ENCODE measurements around the gene RANBP9.

Gene RANBP9

GRCh38 chr6:13653296-13653695 is 58.3 kb downstream of the RANBP9 start:
- DNase-seq (ENCODE audit: low spot score) = no peak

- DNase-seq (ENCODE audit: low spot score) = no peak
Observed at GRCh38 chr6:13649393-13649792, 62.2 kb downstream of the RANBP9 start.

- no peak for DNase-seq (ENCODE audit: low spot score)
Observed at GRCh38 chr6:13648850-13649249, 62.8 kb downstream of the RANBP9 start.

GRCh38 chr6:13643125-13643524 is 68.5 kb downstream of the RANBP9 start:
- no peak for DNase-seq (ENCODE audit: low spot score)

GRCh38 chr6:13641315-13641714 is 70.3 kb downstream of the RANBP9 start:
- DNase-seq (ENCODE audit: low spot score) = no peak

- DNase-seq (ENCODE audit: low spot score) = no peak
Observed at GRCh38 chr6:13638626-13639025, 73.0 kb downstream of the RANBP9 start.

- DNase-seq (ENCODE audit: low spot score) = no peak
Observed at GRCh38 chr6:13638014-13638413, 73.6 kb downstream of the RANBP9 start.

GRCh38 chr6:13635948-13636658 is 75.5 kb downstream of the RANBP9 start:
- DNase-seq (ENCODE audit: low spot score) = no peak

GRCh38 chr6:13633343-13633742 is 78.3 kb downstream of the RANBP9 start:
- no peak for DNase-seq (ENCODE audit: low spot score)

GRCh38 chr6:13630499-13630898 is 81.1 kb downstream of the RANBP9 start:
- DNase-seq (ENCODE audit: low spot score) = no peak

GRCh38 chr6:13629459-13630116 is 82.0 kb downstream of the RANBP9 start:
- no peak for DNase-seq (ENCODE audit: low spot score)

GRCh38 chr6:13624871-13625288 is 86.8 kb downstream of the RANBP9 start:
- DNase-seq (ENCODE audit: low spot score) = no peak

- no peak for DNase-seq (ENCODE audit: low spot score)
Observed at GRCh38 chr6:13617066-13617465, 94.6 kb downstream of the RANBP9 start.

- peak; percentile 61 for DNase-seq (ENCODE audit: low spot score)
Observed at GRCh38 chr6:13615792-13616120, 95.9 kb downstream of the RANBP9 start.

GRCh38 chr6:13614926-13615791 is 96.5 kb downstream of the RANBP9 start, which contains the start of gene NOL7:
TSS of gene NOL7 (plus strand) at chr6:13615335. CDS start at chr6:13615359, 24 bp downstream.
- DNase-seq (ENCODE audit: low spot score) = peak; percentile 98

GRCh38 chr6:13614126-13614925 is 97.3 kb downstream of the RANBP9 start:
- no peak for DNase-seq (ENCODE audit: low spot score)

- no peak for DNase-seq (ENCODE audit: low spot score)
Observed at GRCh38 chr6:13613029-13613594, 98.5 kb downstream of the RANBP9 start.

GRCh38 chr6:13611715-13612114 is 99.9 kb downstream of the RANBP9 start:
- DNase-seq (ENCODE audit: low spot score) = no peak

GRCh38 chr6:13605634-13606033 is 106.0 kb downstream of the RANBP9 start:
- DNase-seq (ENCODE audit: low spot score) = no peak

GRCh38 chr6:13604546-13605416 is 106.9 kb downstream of the RANBP9 start:
- DNase-seq (ENCODE audit: low spot score) = no peak

- DNase-seq (ENCODE audit: low spot score) = no peak
Observed at GRCh38 chr6:13604135-13604534, 107.5 kb downstream of the RANBP9 start.
